Measurements from ENCODE around the gene OSCP1.

- TF ChIP-seq ZNF274 (IDR thresholded peaks at IDR 0.05; ENCODE audit: low read depth, low read length), result no peak
- TF ChIP-seq SUZ12 (IDR thresholded peaks at IDR 0.05; ENCODE audit: extremely low read depth, insufficient read depth, insufficient read length), result no peak
Observed at GRCh38 chr1:36458910-36459309, 8.7 kb upstream of the OSCP1 start.

Measured in NT2/D1 (cell line).